Spleen (tissue), 11 donors: Measurements from ENCODE around the gene SYNDIG1. TPM values are rescaled to one million over a fixed set of nuclear protein-coding genes. Genes with fewer than 3 reads are reported as not detected.

Experiments
- DNase-seq: peaks from one replicate; pipeline ENCODE4 v3.0.0-alpha.2; 2020
- H3K27ac ChIP-seq, 8 donors: fragments of 200-600 bp; sonication (generic) in 7 of 8; 1 replicate in 4 of 8; 2 replicates in 4 of 8; pipeline versions ENCODE4 v1.5.0 to v1.8.0; 2016 to 2021; ENCODE audit warnings: inconsistent platforms in 4 of 8, mild to moderate bottlenecking in 4 of 8, moderate library complexity in 1 of 8
- H3K27me3 ChIP-seq, 7 donors: fragments of 200-600 bp; sonication (generic) in 6 of 7; replicated peaks in 1 of 7; 1 replicate in 4 of 7; 2 replicates in 3 of 7; pipeline versions ENCODE4 v1.5.0 to v1.8.0; 2016 to 2021; ENCODE audit warnings: inconsistent platforms in 3 of 7, mild to moderate bottlenecking in 1 of 7
- H3K36me3 ChIP-seq, 6 donors: fragments of 200-600 bp; sonication (generic) in 5 of 6; 1 replicate in 4 of 6; 2 replicates in 2 of 6; pipeline versions ENCODE4 v1.5.0 to v1.8.0; 2016 to 2021; ENCODE audit warnings: inconsistent platforms in 2 of 6
- H3K4me1 ChIP-seq, 6 donors: fragments of 200-600 bp; sonication (generic) in 5 of 6; 1 replicate in 3 of 6; 2 replicates in 3 of 6; pipeline versions ENCODE4 v1.5.0 to v1.8.0; 2016 to 2021; ENCODE audit warnings: inconsistent platforms in 3 of 6
- H3K4me3 ChIP-seq, 8 donors: fragments of 200-600 bp; sonication (generic) in 7 of 8; 1 replicate in 4 of 8; 2 replicates in 4 of 8; pipeline versions ENCODE4 v1.5.0 to v1.8.0; 2016 to 2021; ENCODE audit warnings: inconsistent platforms in 4 of 8, mild to moderate bottlenecking in 4 of 8, moderate library complexity in 2 of 8
- H3K9me3 ChIP-seq, 8 donors: fragments of 200-600 bp; sonication (generic) in 7 of 8; 1 replicate in 4 of 8; 2 replicates in 4 of 8; pipeline versions ENCODE4 v1.5.0 to v1.8.0; 2016 to 2021; ENCODE audit warnings: inconsistent platforms in 4 of 8
- CTCF ChIP-seq, 11 experiments: fragments of 200-600 bp in 7 of 11; fragments of 450-650 bp in 4 of 11; sonication (generic) in 4 of 11; IDR thresholded peaks in 8 of 11; conservative IDR thresholded peaks in 3 of 11; 1 replicate in 7 of 11; 2 replicates in 4 of 11; pipeline versions ENCODE4 v1.4.0 to v1.8.0; 2016 to 2021; ENCODE audit warnings: antibody characterized with exemption in 11 of 11, inconsistent platforms in 4 of 11, mild to moderate bottlenecking in 1 of 11
- POLR2A ChIP-seq, 3 donors: fragments of 450-650 bp; IDR thresholded peaks; one replicate each; pipeline ENCODE4 v1.5.1; 2017; ENCODE audit warnings: antibody characterized with exemption in 3 of 3, mild to moderate bottlenecking in 1 of 3
- POLR2AphosphoS5 ChIP-seq, 3 donors: sonication (generic); formaldehyde crosslinking; IDR thresholded peaks; one replicate each; pipeline ENCODE4 v1.5.1; 2017; ENCODE audit warnings: antibody characterized with exemption in 3 of 3
- WGBS, 5 donors: extraction: QIAGEN DNeasy Blood & Tissue Kit in 3 of 5; methylation state at CpG; one replicate each; pipeline versions ENCODE4 v1.1.5 to v1.1.7; 2013 to 2018; 5-methylcytosine and 5-hydroxymethylcytosine counted together
- intact Hi-C: fragments of 100-400 bp; cut with DNase I; formaldehyde crosslinking; loops from one replicate; pipeline ENCODE4 v1.15.0; 2023; ENCODE audit warnings: low total_unique reads
- polyA plus RNA-seq, 3 donors: library from polyadenylated mRNA; stranded (reverse); fragments of 200-250 nt; gene quantifications; one replicate each; pipeline ENCODE4 v1.2.1, GENCODE V29; 2013
- total RNA-seq, 7 donors: library from RNA; depleted of rRNA in 3 of 7; stranded (reverse); fragments of >200 nt in 3 of 7; fragmentation: NEBNext Ultra II Directional in 4 of 7; extraction: Animal tissue kit (Norgen Biotek cat#: 25700) in 4 of 7; gene quantifications; one replicate each; pipeline versions ENCODE4 v1.1.0 to v1.2.1, GENCODE V29; 2016 to 2021
- donor health status: healthy with polysubstance abuse.
- donor health status: DM: no; HTN: no; CAD: no; lungs with moderate emphysema.
- donor health status: DM: no; HTN: no; CAD: no.
- donor health status: Bipolar disorder and iron deficiency.
- donor health status: healthy.
- donor health status: DM: no; HTN: no; CAD: no.
- donor health status: DM: yes; HTN: yes; CAD: no.

SYNDIG1 gene
- total and polyA plus RNA-seq, 10 donors, result 0.70 to 3.5 (median 1.3) TPM

DNA sequence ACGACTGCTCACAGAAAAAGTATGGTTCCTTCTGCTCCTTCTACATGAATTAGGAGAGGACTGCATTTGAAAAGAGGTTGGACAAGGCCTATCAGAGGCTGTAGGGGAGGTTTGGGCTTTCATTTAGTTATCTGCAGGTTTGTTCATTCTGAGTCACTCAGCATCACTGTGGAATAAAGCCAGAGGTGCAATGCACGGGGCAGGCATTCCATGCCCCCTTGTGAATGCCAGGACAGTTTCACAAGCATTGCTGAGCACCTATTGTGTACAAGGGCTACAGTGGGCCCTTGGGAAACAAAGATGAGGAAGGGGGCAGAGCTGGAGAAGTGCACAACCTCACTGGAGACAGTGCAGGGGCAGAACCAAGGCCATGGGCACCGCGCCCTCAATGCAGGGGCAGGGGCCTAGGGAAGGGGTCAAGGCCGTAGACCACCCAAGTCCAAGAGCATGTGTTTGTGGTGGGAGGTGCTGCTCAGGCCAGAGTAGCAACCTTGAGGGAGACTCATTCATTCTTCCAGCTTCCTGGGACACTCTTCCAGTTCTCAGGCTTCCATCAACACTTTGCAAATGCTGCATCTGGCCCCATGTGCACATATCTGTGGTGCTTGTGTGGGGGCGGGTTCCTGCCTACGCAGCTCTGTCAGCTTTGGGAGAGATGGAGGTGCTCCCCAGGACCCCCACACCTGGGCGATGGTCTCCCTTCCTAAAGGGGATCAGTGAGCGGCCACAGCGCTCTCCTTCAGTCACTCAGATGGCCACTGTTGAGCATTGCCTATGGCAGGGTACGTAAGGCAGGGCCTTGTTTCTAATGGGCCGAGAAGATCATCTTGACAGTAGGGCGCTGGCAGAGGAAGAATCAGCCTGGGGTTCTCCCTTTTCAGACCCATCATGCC is 204.5 kb downstream of the SYNDIG1 start:
- TF ChIP-seq CTCF (IDR thresholded peaks at IDR 0.05 in 8 of 11, conservative IDR thresholded peaks at IDR 0.05 in 3 of 11) (no peak), POLR2AphosphoS5 (IDR thresholded peaks at IDR 0.05) (no peak), POLR2A (IDR thresholded peaks at IDR 0.05) (no peak)
- H3K27ac ChIP-seq, result no peak overlapping the region
- H3K4me1 ChIP-seq, result no peaks in the 10 kb centered on the region
- no peaks in the 10 kb centered on the region for H3K27me3 ChIP-seq
- 82 to 95% (median 87%) methylated on average over 8 to 13 of the region's 13 CpGs for WGBS, 5 donors
- peak; percentile 48 for DNase-seq
- intact Hi-C loops, result no loop called here
- H3K4me3 ChIP-seq, result no peak overlapping the region
- no peaks in the 10 kb centered on the region for H3K9me3 ChIP-seq
- no peaks in the 10 kb centered on the region for H3K36me3 ChIP-seq

DNA sequence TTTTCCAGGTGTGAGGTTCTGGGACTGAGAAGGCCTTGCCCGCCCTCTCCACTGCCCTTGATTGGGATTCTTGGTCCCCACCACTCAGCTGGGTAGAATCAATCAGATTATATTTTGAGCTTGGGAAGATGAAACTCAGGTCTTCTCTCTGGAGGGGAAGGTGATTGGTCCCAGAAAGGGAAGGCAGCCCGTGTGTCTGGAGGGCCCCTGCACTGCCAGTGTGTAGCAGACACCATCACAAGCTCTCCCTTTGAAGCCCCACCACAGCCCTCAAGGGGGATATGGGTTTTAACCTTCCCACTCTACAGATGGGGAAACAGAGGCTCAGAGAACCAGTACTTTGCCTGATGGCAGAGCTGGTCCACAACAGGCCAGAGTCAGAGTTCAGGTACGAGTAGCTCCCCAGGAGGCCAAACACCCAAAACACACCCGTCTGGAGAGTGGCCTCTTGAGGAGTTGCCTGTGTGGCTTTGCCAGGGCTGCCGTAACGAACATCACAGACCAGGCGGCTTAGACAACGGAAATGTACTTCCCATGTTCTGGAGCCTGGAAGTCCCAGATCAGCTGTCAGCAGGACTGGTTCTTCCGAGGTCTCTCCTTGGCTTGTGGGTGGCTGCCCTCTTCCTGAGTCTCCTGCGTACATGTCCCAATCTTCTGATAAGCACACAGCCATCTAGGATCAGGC is 205.6 kb downstream of the SYNDIG1 start:
- Histone ChIP-seq H3K9me3 (no peaks in the 10 kb centered on the region), H3K36me3 (no peaks in the 10 kb centered on the region), H3K4me1 (no peaks in the 10 kb centered on the region), H3K27ac (no peak overlapping the region), H3K27me3 (no peaks in the 10 kb centered on the region), H3K4me3 (no peak overlapping the region)
- 78 to 96% (median 91%) methylated on average over 9 to 10 of the region's 10 CpGs for WGBS, 5 donors
- DNase-seq, result peak; percentile 57
- TF ChIP-seq CTCF (IDR thresholded peaks at IDR 0.05 in 8 of 11, conservative IDR thresholded peaks at IDR 0.05 in 3 of 11), result no peak
- TF ChIP-seq POLR2AphosphoS5 (IDR thresholded peaks at IDR 0.05), result no peak
- TF ChIP-seq POLR2A (IDR thresholded peaks at IDR 0.05), result no peak
- intact Hi-C loops, result no loop called here

DNA sequence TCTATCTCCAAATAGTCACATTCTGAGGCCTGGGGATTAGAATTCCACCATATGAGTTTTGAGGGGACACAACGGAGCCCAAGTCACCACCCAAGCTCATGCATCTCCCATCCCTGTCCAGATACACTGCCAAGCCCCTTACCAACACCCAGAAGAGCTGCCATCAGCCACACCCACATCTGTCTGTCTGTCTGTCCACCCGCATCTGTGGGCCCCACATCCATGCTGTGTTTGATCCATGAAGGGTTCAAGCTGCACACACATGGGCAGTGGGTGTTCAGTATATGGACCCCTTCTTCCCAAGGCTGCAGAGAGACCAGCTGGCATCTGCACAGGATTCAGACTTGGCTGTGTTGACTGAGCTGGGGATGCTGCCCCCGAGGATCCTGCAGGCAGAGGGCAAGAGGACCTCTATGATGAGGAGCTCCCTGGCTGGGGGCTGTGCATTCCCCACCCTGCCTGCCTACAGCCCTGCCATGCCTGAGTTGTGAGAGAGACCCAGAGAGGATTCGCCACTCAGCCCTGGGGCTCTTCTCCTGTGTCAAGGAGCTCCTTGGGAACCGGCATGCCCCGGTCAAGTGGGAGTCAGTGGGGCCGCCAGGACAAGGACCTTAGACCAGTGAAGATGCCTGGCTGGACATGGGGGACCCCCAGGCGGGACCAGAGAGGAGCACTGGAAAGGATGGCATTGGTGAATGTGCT is 206.4 kb downstream of the SYNDIG1 start:
- H3K4me1 ChIP-seq, result no peaks in the 10 kb centered on the region
- TF ChIP-seq POLR2A (IDR thresholded peaks at IDR 0.05) (no peak), POLR2AphosphoS5 (IDR thresholded peaks at IDR 0.05) (no peak), CTCF (IDR thresholded peaks at IDR 0.05 in 8 of 11, conservative IDR thresholded peaks at IDR 0.05 in 3 of 11) (no peak)
- H3K36me3 ChIP-seq, result no peaks in the 10 kb centered on the region
- WGBS, 5 donors, result 85 to 94% (median 91%) methylated on average over 6 to 8 of the region's 8 CpGs
- no peaks in the 10 kb centered on the region for H3K9me3 ChIP-seq
- no peak overlapping the region for H3K4me3 ChIP-seq
- DNase-seq, result peak; percentile 63
- H3K27me3 ChIP-seq, result no peaks in the 10 kb centered on the region
- intact Hi-C loops, result no loop called here
- H3K27ac ChIP-seq, result no peak overlapping the region
